ENCODE data around the gene CPED1. TPM values are rescaled to one million over a fixed set of nuclear protein-coding genes. Genes with fewer than 3 reads are reported as not detected.

CPED1 gene
- total RNA-seq, 2 donors from 2014 or later: not detected

DNA sequence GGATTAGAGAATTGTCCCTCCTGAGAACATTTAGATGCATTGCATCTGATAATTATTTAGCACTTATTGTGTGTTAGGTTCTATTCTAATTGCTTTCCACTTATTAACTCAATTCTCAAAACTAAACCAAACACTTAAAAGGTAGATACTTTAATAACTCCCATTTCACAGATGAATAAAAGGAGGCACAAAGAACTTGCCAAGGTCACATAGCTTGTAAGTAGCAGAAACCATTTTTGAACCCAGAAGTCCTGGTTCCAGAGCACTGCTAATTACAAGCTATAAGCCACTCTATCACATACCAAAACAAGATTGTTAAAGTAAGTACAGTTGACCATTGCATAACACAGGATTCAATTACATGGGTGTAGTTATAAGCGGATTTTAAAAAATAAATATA lies 164.9 kb downstream of the CPED1 start:
- no peak for DNase-seq (ENCODE audit: low spot score)
- no peak overlapping the region for H3K4me3 Mint-ChIP-seq
- H3K36me3 Mint-ChIP-seq: no peaks in the 10 kb centered on the region
- ATAC-seq: no peak
- no peak overlapping the region for H3K27ac Mint-ChIP-seq
- H3K4me1 Mint-ChIP-seq (ENCODE audit: low read depth in 2 of 2): no peaks in the 10 kb centered on the region
- peaks cover 17 to 22% of the 10 kb centered on the region in 2 donors for H3K27me3 Mint-ChIP-seq
- no peaks in the 10 kb centered on the region for H3K9me3 Mint-ChIP-seq

DNA sequence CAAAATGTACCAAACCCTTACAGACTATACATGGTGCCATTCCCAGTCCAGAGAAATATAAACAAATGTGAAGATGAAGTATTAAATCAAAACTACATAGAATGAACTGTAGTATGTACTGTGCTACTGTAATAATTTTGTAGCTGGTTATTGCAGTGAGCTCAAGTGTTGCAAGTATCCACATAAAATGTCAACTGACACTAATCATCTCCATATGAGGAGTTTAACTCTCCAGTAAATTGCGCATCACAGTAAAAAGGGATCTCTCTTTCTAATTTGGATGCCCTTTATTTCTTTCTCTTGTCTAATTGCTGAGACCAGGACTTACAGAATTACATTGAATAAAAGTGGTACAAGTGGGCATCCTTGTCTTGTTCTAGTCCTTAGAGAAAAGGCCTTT lies 165.5 kb downstream of the CPED1 start:
- H3K27me3 Mint-ChIP-seq: peaks cover 13 to 23% of the 10 kb centered on the region in 2 donors
- no peak overlapping the region for H3K27ac Mint-ChIP-seq
- H3K4me1 Mint-ChIP-seq (ENCODE audit: low read depth in 2 of 2): no peaks in the 10 kb centered on the region
- ATAC-seq: no peak
- no peaks in the 10 kb centered on the region for H3K36me3 Mint-ChIP-seq
- H3K4me3 Mint-ChIP-seq: no peak overlapping the region
- H3K9me3 Mint-ChIP-seq: no peaks in the 10 kb centered on the region
- DNase-seq (ENCODE audit: low spot score): no peak

DNA sequence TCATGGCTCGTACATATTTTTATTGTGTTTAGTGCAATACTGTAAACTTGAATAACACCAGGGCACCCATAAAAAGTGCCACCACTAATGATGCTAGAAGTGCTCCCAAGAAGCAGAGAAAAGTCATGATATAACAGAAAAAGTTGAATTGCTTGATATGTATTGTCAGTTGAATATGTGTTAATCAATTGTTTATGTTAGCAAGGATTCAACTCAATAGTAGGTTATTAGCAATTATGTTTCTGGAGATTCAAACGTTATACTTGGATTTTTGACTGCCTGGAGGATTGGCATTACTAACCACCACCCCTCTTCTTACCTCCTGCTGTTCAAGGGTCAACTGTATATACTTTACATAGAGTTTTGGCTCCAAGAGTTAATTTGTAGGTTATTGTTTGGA lies 168.3 kb downstream of the CPED1 start:
- H3K27ac Mint-ChIP-seq: no peak overlapping the region
- no peaks in the 10 kb centered on the region for H3K4me1 Mint-ChIP-seq (ENCODE audit: low read depth in 2 of 2)
- no peak for DNase-seq (ENCODE audit: low spot score)
- H3K36me3 Mint-ChIP-seq: no peaks in the 10 kb centered on the region
- no peaks in the 10 kb centered on the region for H3K9me3 Mint-ChIP-seq
- peaks cover 9 to 31% of the 10 kb centered on the region in 2 donors for H3K27me3 Mint-ChIP-seq
- H3K4me3 Mint-ChIP-seq: no peak overlapping the region
- no peak for ATAC-seq

DNA sequence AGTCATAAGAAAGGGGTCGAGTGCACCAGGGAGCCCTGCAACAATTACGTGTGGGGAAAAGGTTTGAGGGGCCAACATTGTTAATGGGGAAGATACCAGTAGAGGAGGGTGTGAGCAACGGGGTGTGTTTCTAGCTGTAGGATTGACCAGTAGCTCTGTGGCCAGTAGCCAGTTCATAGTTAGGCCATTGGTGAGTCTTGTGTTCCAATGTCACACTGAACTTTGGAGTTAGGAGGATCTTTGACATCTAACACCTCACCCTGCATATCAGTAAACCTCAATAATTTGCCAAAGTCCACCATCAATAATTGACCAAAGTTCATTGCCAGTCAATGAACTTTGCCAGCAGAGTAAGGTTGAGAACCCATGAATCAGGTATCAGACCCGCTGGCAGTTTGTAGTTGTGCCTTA lies 168.8 kb downstream of the CPED1 start:
- DNase-seq (ENCODE audit: low spot score) (no peak), ATAC-seq (no peak)
- H3K27ac Mint-ChIP-seq: no peak overlapping the region
- H3K27me3 Mint-ChIP-seq: peaks cover 9 to 31% of the 10 kb centered on the region in 2 donors
- H3K4me3 Mint-ChIP-seq: no peak overlapping the region
- no peaks in the 10 kb centered on the region for H3K4me1 Mint-ChIP-seq (ENCODE audit: low read depth in 2 of 2)
- no peaks in the 10 kb centered on the region for H3K36me3 Mint-ChIP-seq
- no peaks in the 10 kb centered on the region for H3K9me3 Mint-ChIP-seq

DNA sequence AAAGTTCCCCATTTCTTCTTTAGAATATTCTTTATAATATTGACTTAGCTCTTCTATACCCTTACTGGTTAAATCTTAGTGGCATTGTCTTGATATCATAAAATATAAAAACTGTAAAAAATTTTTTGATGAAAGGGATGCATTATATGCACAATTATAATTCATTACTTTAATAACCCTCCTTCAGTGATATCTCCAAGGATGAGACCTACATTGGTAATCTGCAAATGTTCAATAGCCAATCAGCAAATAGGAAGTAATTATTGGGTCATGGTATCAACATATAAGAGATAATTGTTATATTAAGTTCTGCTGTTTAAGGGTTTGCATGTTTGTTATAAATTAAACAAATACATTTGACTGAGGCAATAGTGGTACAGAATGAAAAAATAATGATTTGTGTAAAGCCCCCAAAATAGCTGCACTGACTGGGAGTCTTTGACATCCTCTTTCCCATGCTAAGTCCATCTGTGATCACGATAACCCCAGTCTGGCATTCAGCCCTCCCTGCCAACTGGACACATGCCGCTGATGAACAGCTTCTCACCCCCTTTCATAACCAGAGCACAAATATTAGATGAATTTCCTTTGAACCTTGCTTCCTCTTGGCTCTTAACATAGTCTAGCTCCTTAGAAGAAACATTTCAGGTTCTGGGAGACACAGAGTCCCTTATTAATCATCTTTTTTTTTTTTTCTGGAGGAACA lies 169.5 kb downstream of the CPED1 start:
- DNase-seq (ENCODE audit: low spot score): no peak
- no peaks in the 10 kb centered on the region for H3K9me3 Mint-ChIP-seq
- no peak overlapping the region for H3K27ac Mint-ChIP-seq
- no peaks in the 10 kb centered on the region for H3K36me3 Mint-ChIP-seq
- no peaks in the 10 kb centered on the region for H3K4me1 Mint-ChIP-seq (ENCODE audit: low read depth in 2 of 2)
- H3K27me3 Mint-ChIP-seq: peaks cover 10 to 31% of the 10 kb centered on the region in 2 donors
- ATAC-seq: no peak
- no peak overlapping the region for H3K4me3 Mint-ChIP-seq

DNA sequence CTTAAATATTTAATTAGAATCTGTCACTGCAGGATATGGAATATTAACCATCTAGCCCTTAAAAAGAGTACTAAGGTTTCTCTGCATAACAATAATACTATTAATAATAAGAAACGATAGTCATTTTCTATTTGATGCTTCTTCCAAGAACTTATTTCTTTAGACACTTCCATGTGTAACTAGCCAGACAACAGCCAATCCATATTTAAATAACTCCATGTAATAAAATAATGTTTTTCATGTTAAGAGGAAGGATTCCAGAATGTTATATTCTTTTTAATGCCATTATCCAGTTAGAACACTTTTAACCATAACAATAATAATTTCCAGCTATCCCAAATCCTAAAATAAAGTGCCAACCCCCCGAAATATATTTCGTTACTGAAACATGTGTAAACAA lies 170.2 kb downstream of the CPED1 start:
- H3K27me3 Mint-ChIP-seq: peaks cover 11 to 31% of the 10 kb centered on the region in 2 donors
- no peaks in the 10 kb centered on the region for H3K36me3 Mint-ChIP-seq
- no peaks in the 10 kb centered on the region for H3K4me1 Mint-ChIP-seq (ENCODE audit: low read depth in 2 of 2)
- no peaks in the 10 kb centered on the region for H3K9me3 Mint-ChIP-seq
- H3K4me3 Mint-ChIP-seq: no peak overlapping the region
- no peak overlapping the region for H3K27ac Mint-ChIP-seq
- no peak for DNase-seq (ENCODE audit: low spot score)
- no peak for ATAC-seq

DNA sequence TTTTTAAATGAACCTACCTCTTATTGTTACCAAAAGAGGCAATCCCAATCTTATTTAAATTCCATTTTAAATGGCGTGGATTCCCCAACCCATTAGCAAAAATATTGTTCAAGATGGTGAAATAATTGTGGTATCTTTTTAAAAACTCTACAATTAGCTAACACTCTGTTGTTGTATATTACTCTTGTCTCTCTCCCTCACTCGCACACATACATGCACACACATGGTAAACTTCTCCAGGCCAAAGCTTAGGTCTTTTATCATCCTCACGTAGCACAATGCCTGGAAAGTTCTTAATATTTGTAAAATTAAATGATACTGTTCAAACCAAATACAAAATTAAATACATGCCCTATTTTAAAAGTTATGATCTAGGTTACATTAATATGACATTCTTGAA lies 171.0 kb downstream of the CPED1 start:
- Mint-ChIP-seq H3K4me1 (ENCODE audit: low read depth in 2 of 2) (no peaks in the 10 kb centered on the region), H3K27ac (no peak overlapping the region), H3K4me3 (no peak overlapping the region), H3K9me3 (no peaks in the 10 kb centered on the region), H3K36me3 (no peaks in the 10 kb centered on the region), H3K27me3 (peaks cover 11 to 31% of the 10 kb centered on the region in 2 donors)
- DNase-seq (ENCODE audit: low spot score): no peak
- ATAC-seq: no peak

DNA sequence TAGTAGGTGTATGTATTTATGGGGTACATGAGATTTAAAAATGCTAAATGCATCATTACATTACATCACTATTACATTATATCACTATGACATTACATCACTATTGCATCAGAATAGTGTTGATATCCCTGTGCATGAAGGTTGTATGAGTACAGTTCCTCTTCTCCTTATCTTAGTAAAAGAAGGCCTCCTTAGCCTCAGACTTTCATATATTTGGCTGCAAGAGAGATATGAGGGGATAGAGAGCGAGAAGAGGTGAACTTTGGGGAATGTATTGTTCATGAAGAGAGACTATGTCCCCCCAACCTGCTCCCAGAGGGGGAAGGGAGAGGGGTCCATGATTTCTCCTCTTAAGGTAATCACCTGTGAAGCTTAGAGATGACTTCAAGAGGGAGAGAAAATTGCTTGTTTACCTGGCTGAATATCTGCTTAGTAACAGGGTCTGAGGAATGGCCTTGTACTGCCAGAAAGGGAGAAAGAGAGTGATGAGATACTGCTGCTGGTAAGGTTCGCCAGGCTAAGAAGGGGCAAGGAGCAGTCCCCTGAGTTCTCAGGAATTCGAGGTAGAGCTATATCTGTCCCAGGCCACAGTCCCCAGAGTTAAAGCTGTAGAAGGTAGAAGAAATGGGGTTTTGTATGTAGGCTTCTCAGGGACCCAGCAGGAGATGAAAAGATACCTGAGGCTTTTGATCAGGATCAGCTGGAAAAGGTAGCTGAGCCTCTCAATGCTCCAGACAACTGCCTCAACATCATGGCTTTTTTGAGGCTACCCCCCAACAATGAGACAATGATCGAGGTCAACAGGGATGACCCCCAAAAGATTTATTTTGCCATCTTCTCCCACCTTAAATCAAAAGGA lies 171.9 kb downstream of the CPED1 start:
- H3K27ac Mint-ChIP-seq: no peak overlapping the region
- no peak for DNase-seq (ENCODE audit: low spot score)
- no peaks in the 10 kb centered on the region for H3K4me1 Mint-ChIP-seq (ENCODE audit: low read depth in 2 of 2)
- no peaks in the 10 kb centered on the region for H3K9me3 Mint-ChIP-seq
- no peak overlapping the region for H3K4me3 Mint-ChIP-seq
- H3K27me3 Mint-ChIP-seq: peaks cover 11 to 30% of the 10 kb centered on the region in 2 donors
- no peak for ATAC-seq
- H3K36me3 Mint-ChIP-seq: no peaks in the 10 kb centered on the region

DNA sequence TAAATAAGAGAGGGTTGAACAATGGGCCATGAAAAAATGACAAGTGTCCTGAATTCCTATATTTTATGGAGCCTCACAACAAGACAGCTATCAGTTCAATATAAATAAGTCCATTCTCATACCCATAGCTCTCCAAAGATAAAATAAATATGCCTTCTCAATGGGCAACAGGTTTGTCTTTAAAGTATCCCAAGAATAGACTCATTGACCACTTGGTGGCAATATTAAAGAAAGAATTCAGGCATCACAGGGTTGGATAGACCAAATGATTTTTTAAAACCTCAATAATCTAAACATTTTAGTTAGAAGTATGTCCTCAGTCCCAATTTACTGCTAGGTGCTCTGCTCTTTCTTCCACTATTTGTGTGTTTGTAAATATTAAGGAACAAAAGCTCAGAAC lies 175.2 kb downstream of the CPED1 start:
- H3K4me3 Mint-ChIP-seq: no peak overlapping the region
- no peaks in the 10 kb centered on the region for H3K36me3 Mint-ChIP-seq
- no peaks in the 10 kb centered on the region for H3K4me1 Mint-ChIP-seq (ENCODE audit: low read depth in 2 of 2)
- DNase-seq (ENCODE audit: low spot score) (no peak), ATAC-seq (no peak)
- peaks cover 8 to 11% of the 10 kb centered on the region in 2 donors for H3K27me3 Mint-ChIP-seq
- no peak overlapping the region for H3K27ac Mint-ChIP-seq
- H3K9me3 Mint-ChIP-seq: no peaks in the 10 kb centered on the region

DNA sequence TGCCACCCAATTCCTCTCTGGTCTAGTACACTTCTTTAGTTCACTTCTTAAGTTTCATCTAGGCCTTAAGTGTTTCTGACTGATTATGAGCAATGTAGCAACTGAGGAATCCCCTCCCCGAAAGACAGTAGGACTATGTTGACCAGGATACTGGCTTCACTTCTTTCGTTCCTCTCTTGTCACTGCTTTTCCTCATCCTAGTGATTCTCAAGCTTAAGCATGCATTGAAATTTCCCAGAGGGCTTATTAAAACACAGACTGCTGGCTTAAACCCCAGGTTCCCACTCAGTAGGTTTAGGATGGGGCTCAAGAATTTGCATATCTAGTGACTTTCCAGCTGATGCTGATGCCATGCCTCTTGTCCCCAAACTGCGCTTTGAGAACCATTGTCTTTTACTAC lies 175.7 kb downstream of the CPED1 start:
- Mint-ChIP-seq H3K36me3 (no peaks in the 10 kb centered on the region), H3K4me1 (ENCODE audit: low read depth in 2 of 2) (no peaks in the 10 kb centered on the region), H3K27me3 (peaks cover 6 to 8% of the 10 kb centered on the region in 2 donors), H3K9me3 (no peaks in the 10 kb centered on the region), H3K4me3 (no peak overlapping the region), H3K27ac (no peak overlapping the region)
- ATAC-seq (no peak), DNase-seq (ENCODE audit: low spot score) (no peak)

DNA sequence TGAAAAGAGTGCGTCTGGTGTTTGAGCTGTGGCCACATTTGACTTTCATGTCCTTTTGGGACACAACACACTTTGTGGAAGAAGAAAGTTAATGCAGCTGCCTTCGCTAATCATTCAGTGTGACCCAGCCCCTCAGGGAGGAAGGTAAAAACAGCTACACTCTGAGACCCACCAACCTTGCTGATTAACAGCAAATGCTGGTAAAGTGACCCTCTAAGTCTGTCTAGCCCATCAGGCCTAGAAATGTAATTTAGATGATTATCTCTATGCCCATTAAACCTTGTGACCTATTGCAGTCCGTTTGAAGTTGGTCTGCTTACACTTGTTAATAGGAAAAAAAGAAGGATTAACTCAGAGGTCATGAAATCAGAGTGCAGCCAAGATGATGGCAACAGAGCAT lies 178.4 kb downstream of the CPED1 start:
- H3K27ac Mint-ChIP-seq: no peak overlapping the region
- no peak for ATAC-seq
- H3K4me3 Mint-ChIP-seq: no peak overlapping the region
- no peak for DNase-seq (ENCODE audit: low spot score)
- no peaks in the 10 kb centered on the region for H3K36me3 Mint-ChIP-seq
- H3K4me1 Mint-ChIP-seq (ENCODE audit: low read depth in 2 of 2): no peaks in the 10 kb centered on the region
- H3K9me3 Mint-ChIP-seq: no peaks in the 10 kb centered on the region
- H3K27me3 Mint-ChIP-seq: peaks cover 0 to 7% of the 10 kb centered on the region in 2 donors

DNA sequence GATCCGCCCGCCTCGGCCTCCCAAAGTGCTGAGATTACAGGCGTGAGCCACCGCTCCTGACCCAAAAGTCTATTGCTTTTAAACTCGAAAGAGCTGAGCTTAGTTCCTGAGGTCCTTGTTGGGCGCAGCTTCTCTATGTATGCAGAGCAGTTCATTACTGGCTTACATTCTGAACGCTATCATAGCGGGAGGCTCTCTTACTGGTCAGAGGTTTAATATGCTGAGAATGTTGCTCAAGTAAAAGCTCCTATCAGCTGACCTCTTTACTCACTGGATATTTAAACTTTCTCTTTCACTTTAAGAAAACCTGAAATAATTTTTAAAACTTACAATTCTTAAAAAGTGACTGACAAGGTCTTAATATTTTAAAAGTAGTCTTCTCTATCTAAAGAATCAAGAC lies 179.5 kb downstream of the CPED1 start:
- no peaks in the 10 kb centered on the region for H3K4me1 Mint-ChIP-seq (ENCODE audit: low read depth in 2 of 2)
- no peak overlapping the region for H3K4me3 Mint-ChIP-seq
- no peaks in the 10 kb centered on the region for H3K9me3 Mint-ChIP-seq

DNA sequence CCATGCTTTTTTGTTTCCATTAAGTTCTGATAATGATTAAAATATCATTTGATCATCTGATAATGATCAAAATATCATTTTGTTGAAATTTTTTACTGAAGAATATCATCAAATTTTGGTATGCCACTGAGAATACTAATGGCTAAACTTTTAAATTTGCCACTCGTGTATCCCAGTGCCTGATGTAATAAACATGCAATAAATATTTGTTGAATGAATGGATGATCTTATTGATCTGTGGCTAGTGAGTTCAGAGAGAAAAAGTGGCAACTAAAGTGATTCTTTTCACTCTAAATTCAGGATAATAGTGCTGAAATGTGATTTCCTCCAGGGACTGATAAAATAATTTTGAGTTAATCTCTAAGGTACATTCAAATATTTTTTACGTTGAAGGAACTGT lies 181.0 kb downstream of the CPED1 start:
- no peak for ATAC-seq
- no peak overlapping the region for H3K4me3 Mint-ChIP-seq
- H3K4me1 Mint-ChIP-seq (ENCODE audit: low read depth in 2 of 2): no peaks in the 10 kb centered on the region
- no peaks in the 10 kb centered on the region for H3K9me3 Mint-ChIP-seq
- no peaks in the 10 kb centered on the region for H3K36me3 Mint-ChIP-seq
- DNase-seq (ENCODE audit: low spot score): no peak
- peaks cover 0 to 10% of the 10 kb centered on the region in 2 donors for H3K27me3 Mint-ChIP-seq
- H3K27ac Mint-ChIP-seq: no peak overlapping the region

More for the DNA sequence above, 179.5 kb downstream of the CPED1 start:
- Mint-ChIP-seq H3K27ac (no peak overlapping the region), H3K36me3 (no peaks in the 10 kb centered on the region), H3K27me3 (peaks cover 0 to 6% of the 10 kb centered on the region in 2 donors)
- no peak for ATAC-seq
- no peak for DNase-seq (ENCODE audit: low spot score)

DNA sequence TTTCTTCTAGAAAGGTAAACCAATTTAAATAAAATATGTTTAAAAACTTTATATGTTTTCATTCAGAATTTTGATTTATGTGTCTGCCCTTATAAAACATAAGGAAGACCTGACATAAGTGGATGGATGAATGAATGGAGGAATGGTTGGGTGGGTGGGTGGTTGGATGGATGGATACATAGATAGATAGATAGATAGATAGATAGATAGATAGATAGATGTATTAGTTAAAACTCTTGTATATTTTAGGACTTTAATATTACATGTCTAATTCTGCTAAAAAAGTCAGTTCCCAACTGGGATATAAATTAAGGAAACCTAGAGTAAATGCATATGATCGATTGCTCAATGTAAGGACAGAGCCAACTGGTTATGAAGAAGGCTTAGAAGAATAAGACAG lies 184.0 kb downstream of the CPED1 start:
- Mint-ChIP-seq H3K4me3 (no peak overlapping the region), H3K9me3 (no peaks in the 10 kb centered on the region)
- no peak for DNase-seq (ENCODE audit: low spot score)

More for the DNA sequence above, 184.0 kb downstream of the CPED1 start:
- Mint-ChIP-seq H3K27me3 (peaks cover 0 to 15% of the 10 kb centered on the region in 2 donors), H3K36me3 (no peaks in the 10 kb centered on the region), H3K4me1 (ENCODE audit: low read depth in 2 of 2) (no peaks in the 10 kb centered on the region), H3K27ac (no peak overlapping the region)
- ATAC-seq: no peak
